GM19438 (cell line): ENCODE data around the gene SLC5A11.
"Not testable (repeated sequence)": the region's sequence is repeated elsewhere in the genome, so short reads cannot be mapped to it uniquely, and the experiment has no call there.

Source experiments
- ATAC-seq: cut with Tn5 transposase; IDR thresholded peaks from one replicate; pipeline ENCODE4 v1.9.1; 2021; ENCODE audit warnings: low read depth; ENCODE audit not compliant: unreplicated experiment

SLC5A11 gene

DNA sequence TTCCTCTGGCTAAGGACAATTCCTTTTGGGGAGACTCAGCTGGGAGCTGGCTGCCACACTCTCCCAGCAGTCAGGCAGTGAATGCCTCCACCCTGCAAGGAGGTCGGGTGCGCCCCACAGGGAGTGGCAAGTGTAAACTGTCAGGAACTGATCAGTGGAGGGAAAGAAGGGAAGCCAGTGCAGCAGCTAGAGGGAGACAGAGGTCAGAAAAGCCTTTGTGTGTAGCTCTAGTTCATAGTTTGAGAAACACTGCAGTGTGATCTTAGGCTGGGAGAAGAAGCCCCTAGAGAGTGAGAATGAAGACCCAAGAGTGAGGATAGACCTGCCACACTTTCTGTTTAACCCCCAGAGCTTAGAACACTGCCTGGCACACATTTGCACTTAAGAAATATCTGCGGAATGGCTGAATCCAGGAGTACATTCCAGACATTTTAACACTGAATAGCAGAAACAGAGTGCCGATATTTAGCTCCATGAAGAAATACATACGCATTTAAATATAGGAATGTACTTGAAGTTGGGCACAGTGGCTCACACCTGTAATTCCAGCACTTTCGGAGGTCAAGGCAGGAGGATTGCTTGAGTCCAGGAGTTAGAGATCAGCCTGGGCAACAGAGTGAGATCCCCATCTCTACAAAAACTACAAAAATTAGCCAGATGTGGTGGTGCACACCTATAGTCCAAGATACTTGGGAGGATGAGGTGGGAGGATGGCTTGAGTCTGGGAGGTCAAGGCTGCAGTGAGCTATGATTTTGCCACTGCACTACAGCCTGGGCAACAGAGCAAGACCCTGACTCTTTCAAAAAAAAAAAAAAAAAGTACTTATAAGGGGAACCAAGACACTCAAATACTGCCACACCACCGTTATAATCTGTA is 11.1 kb upstream of the SLC5A11 start:
- no peak for ATAC-seq

- ATAC-seq: no peak
Observed at GRCh38 chr16:24836836-24837235, 8.9 kb upstream of the SLC5A11 start.

- ATAC-seq: no peak
Observed at GRCh38 chr16:24837969-24838368, 7.8 kb upstream of the SLC5A11 start.

DNA sequence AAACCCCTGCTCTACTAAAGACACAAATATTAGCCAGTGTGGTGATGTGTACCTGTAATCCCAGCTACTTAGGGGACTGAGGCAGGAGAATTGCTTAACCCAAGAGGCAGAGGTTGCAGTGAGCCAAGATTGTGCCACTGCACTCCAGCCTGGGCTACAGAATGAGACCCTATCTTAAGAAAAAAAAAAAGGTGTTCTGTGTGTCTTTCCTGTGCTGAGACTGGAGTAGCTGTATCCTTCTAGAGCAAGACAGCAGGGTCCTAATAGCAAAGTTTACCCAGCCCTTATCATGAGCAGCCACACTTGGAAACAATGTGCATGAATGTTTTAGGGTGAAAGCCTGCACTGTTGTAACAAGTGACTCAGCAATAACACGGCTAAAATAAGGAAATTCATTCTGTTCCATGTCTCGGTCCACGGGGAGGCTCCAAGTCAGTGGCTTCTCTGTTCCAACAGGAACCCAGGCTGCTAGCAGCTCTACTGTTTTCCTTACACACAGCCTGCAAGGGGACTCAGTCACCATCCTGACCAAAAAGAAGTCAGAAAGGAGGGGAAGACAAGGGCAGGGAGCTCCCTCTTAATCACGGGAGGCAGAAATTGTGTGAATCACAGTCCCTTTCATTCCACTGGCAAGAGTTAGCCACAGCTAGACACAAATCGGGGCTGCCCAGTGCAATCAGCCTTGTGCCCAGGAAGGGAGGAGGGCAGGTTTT is 7.1 kb upstream of the SLC5A11 start:
- no peak for ATAC-seq

- ATAC-seq: no peak
Observed at GRCh38 chr16:24839347-24839972, 6.3 kb upstream of the SLC5A11 start.

GRCh38 chr16:24841291-24841690 is 4.5 kb upstream of the SLC5A11 start:
- no peak for ATAC-seq

DNA sequence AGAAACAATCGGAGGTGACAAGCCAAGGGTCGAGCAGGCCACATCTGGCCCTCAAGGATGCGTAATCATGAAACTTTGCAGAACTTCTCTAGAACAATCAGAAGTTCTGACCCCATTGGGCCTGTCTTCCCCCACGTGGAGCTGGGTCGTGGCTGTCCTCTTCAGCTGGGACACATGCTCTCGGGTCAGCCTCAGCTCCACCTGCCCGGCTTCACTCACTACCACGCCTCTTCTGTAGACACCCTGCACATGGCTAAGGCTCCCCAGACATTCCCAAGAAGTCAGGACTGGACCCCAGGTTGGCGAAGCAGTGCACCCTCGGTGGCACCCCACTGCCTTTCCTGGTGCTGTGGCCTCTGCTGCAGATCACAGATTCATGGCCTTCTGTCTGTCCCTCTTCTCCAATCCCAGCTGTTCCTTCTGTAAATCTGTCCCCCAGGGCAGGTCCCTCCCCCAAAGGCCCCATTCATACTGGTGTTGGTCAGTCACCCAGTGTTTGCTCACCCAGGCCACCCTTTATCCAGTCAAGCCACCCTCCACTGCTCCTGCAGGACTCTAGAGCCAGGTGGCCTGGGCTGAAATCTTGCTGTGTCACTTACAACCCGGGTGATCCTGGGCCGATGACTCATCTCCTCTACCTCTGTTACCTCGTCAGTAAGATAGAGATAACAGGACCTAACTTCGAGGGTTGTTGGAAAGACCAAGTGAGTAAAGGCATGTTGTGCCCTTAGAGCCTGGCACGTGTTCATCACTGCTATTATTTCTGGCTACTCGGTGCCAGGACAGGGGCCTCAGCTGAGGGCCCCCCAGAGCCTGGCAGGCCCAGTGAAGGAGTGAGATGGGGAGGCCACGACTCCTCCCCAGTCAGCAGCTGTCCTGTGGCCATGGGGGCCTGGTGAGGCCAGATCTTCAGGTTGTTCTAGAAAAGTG is 1.4 kb upstream of the SLC5A11 start:
- no peak for ATAC-seq

DNA sequence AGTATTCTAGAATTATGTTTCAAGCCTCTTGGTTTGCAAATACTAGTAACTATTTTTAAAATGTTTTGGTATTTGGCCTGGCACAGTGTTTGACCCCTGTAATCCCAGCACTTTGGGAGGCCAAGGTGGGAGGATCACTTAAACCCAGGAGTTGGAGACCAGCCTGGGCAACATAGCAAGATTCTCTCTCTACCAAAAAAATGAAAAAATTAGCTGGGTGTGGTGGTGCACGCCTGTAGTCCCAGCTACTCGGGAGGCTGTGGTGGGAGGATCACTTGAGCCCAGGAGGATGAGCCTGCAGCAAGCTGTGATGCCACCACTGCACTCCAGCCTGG is 765 bp upstream of the SLC5A11 start:
- ATAC-seq: not testable (repeated sequence)

DNA sequence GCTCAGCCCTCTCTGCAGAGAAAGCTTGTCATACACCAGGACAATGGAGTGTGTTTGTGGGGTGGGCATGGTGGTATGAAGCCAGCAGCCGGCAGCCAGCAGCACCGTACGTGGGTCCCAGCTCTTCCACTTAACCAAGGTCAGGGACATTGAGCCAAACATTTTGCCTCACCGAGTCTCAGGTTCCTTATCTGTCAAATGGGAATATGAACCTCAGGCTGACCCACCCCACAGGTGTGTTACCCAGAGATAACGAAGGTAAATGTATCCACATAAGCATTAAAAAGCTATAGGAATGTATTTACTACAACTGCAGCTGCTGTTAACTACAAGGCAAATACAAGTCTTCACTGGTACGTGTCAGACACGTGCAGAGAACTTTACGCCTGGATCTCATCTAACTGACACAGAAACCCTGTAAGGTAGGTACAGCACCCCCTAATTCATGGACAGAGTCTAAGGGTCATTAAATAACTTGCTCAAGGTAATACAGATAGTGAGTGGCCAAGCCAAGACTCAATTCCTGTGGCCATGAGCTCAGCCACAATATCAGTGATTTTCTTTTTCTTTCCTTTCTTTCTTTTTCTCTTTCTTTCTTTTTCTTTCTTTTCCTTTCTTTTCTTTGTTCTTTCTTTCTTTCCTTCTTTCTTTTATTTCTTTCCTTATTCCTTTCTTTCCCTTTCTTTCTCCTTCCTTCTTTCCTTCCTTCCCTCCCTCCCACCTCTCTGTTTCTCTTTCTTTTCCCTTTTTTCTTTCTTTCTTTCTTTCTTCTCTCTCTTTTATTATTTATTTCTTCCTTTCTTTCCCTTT is 990 bp downstream of the SLC5A11 start:
- no peak for ATAC-seq

- no peak for ATAC-seq
Observed at GRCh38 chr16:24847358-24847664, 1.5 kb downstream of the SLC5A11 start.

GRCh38 chr16:24848065-24848464 is 2.3 kb downstream of the SLC5A11 start:
- no peak for ATAC-seq

GRCh38 chr16:24849641-24850040 is 3.9 kb downstream of the SLC5A11 start:
- no peak for ATAC-seq

DNA sequence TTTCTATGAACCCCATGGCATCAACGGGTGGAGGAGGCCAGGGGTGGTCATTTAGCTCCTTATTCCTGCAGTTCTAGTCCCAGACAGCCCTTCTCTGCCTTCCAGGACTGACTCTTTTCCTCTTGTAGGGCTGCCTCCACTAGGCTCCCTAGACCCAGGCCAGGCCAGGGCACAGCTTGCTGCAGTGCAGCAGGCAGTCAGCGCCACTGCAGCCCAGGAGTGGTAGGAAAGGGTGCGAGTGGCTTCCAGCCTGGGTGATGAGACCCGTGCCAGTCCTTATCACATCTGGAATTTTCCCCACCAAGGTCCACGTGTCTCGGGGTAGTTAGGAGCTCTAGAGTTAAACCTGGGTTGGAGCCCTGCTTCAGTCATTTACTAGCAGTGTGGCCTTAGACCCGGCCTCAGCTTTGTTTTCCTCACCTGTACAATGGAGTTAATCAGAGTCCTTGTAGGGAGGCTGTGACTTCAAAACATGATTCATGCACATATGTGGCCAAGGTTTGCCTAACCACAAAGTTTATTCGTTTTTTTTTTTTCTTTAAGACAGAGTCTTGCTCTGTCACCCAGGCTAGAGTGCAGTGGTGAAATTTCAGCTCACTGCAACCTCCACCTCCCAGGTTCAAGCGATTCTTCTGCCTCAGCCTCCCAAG is 4.7 kb downstream of the SLC5A11 start:
- ATAC-seq: no peak

DNA sequence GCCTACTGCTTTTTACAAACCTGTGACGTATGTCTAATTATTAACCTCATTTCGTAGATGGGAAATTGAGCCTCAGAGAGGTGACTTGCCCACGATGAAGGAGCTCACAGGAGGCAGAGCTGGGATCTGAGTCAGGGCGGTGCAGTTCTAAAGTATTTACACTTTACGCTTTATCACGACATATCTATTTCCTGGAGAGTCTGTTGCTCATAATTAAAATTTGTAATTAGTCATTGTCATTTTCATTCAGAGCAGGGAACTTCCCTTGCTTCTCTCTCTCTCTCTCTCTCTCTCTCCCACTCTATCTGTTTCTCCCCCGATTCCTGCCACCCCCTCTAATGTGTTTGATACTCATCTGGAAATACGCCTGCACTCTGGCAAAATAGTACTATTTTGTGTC is 5.9 kb downstream of the SLC5A11 start:
- no peak for ATAC-seq

GRCh38 chr16:24852281-24852721 is 6.5 kb downstream of the SLC5A11 start:
- no peak for ATAC-seq

- ATAC-seq: no peak
Observed at GRCh38 chr16:24853169-24853824, 7.5 kb downstream of the SLC5A11 start.

DNA sequence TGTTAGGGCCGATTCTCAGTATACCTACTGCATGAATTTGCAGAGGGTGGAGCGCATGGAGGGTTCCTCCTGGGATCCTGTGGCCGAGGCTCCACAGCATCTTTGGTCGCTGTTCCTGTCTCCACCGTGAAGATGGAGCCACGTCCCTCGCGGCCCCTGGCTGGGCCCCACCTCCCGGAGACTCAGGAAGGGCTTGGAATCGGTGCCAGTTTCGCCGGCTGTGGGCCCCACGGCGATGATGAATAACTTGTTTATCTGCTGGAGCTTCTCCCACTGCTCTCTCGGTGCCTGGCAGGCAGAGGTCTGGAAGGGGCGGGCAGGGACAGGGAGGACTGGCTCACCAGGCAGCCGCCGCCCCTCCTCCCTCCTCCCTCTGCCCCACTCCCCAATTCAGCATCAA is 8.1 kb downstream of the SLC5A11 start:
- no peak for ATAC-seq

- ATAC-seq: no peak
Observed at GRCh38 chr16:24854607-24855171, 8.9 kb downstream of the SLC5A11 start.

- ATAC-seq: no peak
Observed at GRCh38 chr16:24855678-24856077, 9.9 kb downstream of the SLC5A11 start.
